K562 (cell line): ENCODE results near the gene CRLF1. TPM values are rescaled to one million over a fixed set of nuclear protein-coding genes. Genes with fewer than 3 reads are reported as not detected.

ENCODE experiments used
- KAT7 ChIP-seq: sonication (generic); formaldehyde crosslinking; IDR thresholded peaks from 2 replicates; pipeline ENCODE4 v1.8.0; 2022; ENCODE audit warnings: missing genetic modification reagents, mild to moderate bottlenecking, borderline replicate concordance
- SAP30 ChIP-seq: fragments of 200-600 bp; sonication (generic); IDR thresholded peaks from 2 replicates; pipeline ENCODE4 v1.6.1; 2012; ENCODE audit warnings: borderline replicate concordance, low read depth, mild to moderate bottlenecking, moderate library complexity, low read length, control low read depth, inconsistent platforms; ENCODE audit not compliant: insufficient read depth, poor library complexity, severe bottlenecking
- U2AF1 ChIP-seq: fragments of 200-400 bp; formaldehyde crosslinking; optimal IDR thresholded peaks from 2 replicates; pipeline ENCODE3; 2017; ENCODE audit warnings: mild to moderate bottlenecking, low read depth, low read length, moderate library complexity
- YBX1 ChIP-seq: fragments of 450-650 bp; IDR thresholded peaks from 2 replicates; pipeline ENCODE4 v1.7.1; 2016; ENCODE audit warnings: mild to moderate bottlenecking
- polyA plus RNA-seq, 8 experiments: library from polyadenylated mRNA; depleted of rRNA in 4 of 8; stranded (reverse) in 5 of 8; unstranded in 3 of 8; fragments of >200 nt; fragmentation: Nextera tagmentation in 2 of 8; fragmentation: Illumina TruSeq in 1 of 8; extraction: Ambion mirVana in 2 of 8; extraction: Trizol in 1 of 8; gene quantifications; 2 replicates each; pipeline versions ENCODE4 v1.2.1 to v1.2.3, GENCODE V29; 2011 to 2014; ENCODE audit warnings: inconsistent platforms in 1 of 8, missing spikeins in 1 of 8
- total RNA-seq, 7 experiments: library from RNA; depleted of rRNA in 6 of 7; stranded (reverse); fragments of >200 nt in 6 of 7; fragmentation: Illumina TruSeq in 2 of 7; extraction: Trizol in 2 of 7; gene quantifications; 2 replicates each; pipeline versions ENCODE4 v1.2.1 to v1.2.3, GENCODE V29; 2011 to 2021; ENCODE audit warnings: low replicate concordance in 1 of 7
- TF ChIP-seq, protein P1 (sequence below): fragments of 450-650 bp; IDR thresholded peaks from 2 replicates; pipeline ENCODE4 v1.6.1; 2017; ENCODE audit warnings: mild to moderate bottlenecking, moderate library complexity
- TF ChIP-seq, protein P2 (sequence below): fragments of 250-450 bp; sonication (Bioruptor Pico); IDR thresholded peaks from 2 replicates; pipeline ENCODE4 v1.5.0; 2021
- TF ChIP-seq, protein P3 (sequence below): fragments of 450-650 bp; IDR thresholded peaks from 2 replicates; pipeline ENCODE4 v1.6.1; 2016; ENCODE audit warnings: borderline replicate concordance
- TF ChIP-seq, protein P4 (sequence below): IDR thresholded peaks from 2 replicates; pipeline ENCODE4 v1.6.1; 2016; ENCODE audit warnings: missing genetic modification characterization, missing compliant biosample characterization
- TF ChIP-seq, protein P5 (sequence below): fragments of 450-650 bp; IDR thresholded peaks from 2 replicates; pipeline ENCODE4 v1.6.1; 2016; ENCODE audit warnings: mild to moderate bottlenecking, moderate library complexity

The CRLF1 gene
- total and polyA plus RNA-seq, 9 of the 15 experiments (the other 6 are each of a cell fraction or from before 2014, with no cell fraction given): 0.85 to 3.6 (median 1.7) TPM

DNA sequence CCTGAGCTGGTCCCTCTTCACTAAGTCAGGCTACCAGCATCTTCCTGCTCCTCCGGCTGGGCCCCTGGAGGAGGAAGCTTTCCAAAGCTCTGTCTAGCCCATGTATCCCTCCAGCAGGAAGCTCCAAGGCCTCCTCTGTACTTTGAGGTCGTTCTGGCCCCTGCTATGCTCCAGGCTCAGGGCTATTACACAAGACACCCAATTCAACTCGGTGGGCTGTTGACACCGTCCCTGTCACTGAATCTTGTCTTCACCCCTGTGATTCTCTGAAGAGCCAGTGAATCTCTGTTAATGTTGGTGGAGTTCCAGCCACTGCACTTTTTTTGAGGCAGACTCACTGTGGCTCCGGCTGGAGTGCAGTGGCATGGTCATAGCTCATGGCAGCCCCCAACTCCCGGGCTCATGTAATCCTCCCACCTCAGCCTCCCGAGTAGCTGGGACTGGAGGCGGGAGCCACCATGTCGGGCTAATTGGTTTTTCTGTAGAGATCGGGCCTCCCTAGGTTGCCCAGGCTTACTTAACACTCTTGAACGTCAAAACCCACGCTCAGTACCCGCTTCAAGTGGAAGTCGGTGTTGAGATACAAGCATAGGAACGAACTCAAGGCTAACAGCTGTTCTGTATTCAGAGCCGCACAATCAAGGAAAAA, 18.5 kb downstream of the CRLF1 start (continued):
- TF ChIP-seq, protein P1, sequence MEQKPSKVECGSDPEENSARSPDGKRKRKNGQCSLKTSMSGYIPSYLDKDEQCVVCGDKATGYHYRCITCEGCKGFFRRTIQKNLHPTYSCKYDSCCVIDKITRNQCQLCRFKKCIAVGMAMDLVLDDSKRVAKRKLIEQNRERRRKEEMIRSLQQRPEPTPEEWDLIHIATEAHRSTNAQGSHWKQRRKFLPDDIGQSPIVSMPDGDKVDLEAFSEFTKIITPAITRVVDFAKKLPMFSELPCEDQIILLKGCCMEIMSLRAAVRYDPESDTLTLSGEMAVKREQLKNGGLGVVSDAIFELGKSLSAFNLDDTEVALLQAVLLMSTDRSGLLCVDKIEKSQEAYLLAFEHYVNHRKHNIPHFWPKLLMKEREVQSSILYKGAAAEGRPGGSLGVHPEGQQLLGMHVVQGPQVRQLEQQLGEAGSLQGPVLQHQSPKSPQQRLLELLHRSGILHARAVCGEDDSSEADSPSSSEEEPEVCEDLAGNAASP: no peak
- TF ChIP-seq KAT7 (CRISPR knock-in tag): 0 out of 2 replicates have a peak, but pooled peaks have one; percentile 67
- TF ChIP-seq, protein P2, sequence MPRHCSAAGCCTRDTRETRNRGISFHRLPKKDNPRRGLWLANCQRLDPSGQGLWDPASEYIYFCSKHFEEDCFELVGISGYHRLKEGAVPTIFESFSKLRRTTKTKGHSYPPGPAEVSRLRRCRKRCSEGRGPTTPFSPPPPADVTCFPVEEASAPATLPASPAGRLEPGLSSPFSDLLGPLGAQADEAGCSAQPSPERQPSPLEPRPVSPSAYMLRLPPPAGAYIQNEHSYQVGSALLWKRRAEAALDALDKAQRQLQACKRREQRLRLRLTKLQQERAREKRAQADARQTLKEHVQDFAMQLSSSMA (CRISPR knock-in tag): no peak
- TF ChIP-seq, protein P3, sequence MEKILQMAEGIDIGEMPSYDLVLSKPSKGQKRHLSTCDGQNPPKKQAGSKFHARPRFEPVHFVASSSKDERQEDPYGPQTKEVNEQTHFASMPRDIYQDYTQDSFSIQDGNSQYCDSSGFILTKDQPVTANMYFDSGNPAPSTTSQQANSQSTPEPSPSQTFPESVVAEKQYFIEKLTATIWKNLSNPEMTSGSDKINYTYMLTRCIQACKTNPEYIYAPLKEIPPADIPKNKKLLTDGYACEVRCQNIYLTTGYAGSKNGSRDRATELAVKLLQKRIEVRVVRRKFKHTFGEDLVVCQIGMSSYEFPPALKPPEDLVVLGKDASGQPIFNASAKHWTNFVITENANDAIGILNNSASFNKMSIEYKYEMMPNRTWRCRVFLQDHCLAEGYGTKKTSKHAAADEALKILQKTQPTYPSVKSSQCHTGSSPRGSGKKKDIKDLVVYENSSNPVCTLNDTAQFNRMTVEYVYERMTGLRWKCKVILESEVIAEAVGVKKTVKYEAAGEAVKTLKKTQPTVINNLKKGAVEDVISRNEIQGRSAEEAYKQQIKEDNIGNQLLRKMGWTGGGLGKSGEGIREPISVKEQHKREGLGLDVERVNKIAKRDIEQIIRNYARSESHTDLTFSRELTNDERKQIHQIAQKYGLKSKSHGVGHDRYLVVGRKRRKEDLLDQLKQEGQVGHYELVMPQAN: peak; percentile 30; the same call in 1 of the 2 replicates
- peak; percentile 3 for TF ChIP-seq SAP30
- TF ChIP-seq YBX1: no peak
- TF ChIP-seq, protein P4, sequence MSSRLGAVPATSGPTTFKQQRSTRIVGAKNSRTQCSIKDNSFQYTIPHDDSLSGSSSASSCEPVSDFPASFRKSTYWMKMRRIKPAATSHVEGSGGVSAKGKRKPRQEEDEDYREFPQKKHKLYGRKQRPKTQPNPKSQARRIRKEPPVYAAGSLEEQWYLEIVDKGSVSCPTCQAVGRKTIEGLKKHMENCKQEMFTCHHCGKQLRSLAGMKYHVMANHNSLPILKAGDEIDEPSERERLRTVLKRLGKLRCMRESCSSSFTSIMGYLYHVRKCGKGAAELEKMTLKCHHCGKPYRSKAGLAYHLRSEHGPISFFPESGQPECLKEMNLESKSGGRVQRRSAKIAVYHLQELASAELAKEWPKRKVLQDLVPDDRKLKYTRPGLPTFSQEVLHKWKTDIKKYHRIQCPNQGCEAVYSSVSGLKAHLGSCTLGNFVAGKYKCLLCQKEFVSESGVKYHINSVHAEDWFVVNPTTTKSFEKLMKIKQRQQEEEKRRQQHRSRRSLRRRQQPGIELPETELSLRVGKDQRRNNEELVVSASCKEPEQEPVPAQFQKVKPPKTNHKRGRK (tag): no peak
- TF ChIP-seq U2AF1: no peak
- TF ChIP-seq, protein P5, sequence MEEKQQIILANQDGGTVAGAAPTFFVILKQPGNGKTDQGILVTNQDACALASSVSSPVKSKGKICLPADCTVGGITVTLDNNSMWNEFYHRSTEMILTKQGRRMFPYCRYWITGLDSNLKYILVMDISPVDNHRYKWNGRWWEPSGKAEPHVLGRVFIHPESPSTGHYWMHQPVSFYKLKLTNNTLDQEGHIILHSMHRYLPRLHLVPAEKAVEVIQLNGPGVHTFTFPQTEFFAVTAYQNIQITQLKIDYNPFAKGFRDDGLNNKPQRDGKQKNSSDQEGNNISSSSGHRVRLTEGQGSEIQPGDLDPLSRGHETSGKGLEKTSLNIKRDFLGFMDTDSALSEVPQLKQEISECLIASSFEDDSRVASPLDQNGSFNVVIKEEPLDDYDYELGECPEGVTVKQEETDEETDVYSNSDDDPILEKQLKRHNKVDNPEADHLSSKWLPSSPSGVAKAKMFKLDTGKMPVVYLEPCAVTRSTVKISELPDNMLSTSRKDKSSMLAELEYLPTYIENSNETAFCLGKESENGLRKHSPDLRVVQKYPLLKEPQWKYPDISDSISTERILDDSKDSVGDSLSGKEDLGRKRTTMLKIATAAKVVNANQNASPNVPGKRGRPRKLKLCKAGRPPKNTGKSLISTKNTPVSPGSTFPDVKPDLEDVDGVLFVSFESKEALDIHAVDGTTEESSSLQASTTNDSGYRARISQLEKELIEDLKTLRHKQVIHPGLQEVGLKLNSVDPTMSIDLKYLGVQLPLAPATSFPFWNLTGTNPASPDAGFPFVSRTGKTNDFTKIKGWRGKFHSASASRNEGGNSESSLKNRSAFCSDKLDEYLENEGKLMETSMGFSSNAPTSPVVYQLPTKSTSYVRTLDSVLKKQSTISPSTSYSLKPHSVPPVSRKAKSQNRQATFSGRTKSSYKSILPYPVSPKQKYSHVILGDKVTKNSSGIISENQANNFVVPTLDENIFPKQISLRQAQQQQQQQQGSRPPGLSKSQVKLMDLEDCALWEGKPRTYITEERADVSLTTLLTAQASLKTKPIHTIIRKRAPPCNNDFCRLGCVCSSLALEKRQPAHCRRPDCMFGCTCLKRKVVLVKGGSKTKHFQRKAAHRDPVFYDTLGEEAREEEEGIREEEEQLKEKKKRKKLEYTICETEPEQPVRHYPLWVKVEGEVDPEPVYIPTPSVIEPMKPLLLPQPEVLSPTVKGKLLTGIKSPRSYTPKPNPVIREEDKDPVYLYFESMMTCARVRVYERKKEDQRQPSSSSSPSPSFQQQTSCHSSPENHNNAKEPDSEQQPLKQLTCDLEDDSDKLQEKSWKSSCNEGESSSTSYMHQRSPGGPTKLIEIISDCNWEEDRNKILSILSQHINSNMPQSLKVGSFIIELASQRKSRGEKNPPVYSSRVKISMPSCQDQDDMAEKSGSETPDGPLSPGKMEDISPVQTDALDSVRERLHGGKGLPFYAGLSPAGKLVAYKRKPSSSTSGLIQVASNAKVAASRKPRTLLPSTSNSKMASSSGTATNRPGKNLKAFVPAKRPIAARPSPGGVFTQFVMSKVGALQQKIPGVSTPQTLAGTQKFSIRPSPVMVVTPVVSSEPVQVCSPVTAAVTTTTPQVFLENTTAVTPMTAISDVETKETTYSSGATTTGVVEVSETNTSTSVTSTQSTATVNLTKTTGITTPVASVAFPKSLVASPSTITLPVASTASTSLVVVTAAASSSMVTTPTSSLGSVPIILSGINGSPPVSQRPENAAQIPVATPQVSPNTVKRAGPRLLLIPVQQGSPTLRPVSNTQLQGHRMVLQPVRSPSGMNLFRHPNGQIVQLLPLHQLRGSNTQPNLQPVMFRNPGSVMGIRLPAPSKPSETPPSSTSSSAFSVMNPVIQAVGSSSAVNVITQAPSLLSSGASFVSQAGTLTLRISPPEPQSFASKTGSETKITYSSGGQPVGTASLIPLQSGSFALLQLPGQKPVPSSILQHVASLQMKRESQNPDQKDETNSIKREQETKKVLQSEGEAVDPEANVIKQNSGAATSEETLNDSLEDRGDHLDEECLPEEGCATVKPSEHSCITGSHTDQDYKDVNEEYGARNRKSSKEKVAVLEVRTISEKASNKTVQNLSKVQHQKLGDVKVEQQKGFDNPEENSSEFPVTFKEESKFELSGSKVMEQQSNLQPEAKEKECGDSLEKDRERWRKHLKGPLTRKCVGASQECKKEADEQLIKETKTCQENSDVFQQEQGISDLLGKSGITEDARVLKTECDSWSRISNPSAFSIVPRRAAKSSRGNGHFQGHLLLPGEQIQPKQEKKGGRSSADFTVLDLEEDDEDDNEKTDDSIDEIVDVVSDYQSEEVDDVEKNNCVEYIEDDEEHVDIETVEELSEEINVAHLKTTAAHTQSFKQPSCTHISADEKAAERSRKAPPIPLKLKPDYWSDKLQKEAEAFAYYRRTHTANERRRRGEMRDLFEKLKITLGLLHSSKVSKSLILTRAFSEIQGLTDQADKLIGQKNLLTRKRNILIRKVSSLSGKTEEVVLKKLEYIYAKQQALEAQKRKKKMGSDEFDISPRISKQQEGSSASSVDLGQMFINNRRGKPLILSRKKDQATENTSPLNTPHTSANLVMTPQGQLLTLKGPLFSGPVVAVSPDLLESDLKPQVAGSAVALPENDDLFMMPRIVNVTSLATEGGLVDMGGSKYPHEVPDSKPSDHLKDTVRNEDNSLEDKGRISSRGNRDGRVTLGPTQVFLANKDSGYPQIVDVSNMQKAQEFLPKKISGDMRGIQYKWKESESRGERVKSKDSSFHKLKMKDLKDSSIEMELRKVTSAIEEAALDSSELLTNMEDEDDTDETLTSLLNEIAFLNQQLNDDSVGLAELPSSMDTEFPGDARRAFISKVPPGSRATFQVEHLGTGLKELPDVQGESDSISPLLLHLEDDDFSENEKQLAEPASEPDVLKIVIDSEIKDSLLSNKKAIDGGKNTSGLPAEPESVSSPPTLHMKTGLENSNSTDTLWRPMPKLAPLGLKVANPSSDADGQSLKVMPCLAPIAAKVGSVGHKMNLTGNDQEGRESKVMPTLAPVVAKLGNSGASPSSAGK: peak; percentile 56
